ENCODE measurements around the gene SZT2.

DNA sequence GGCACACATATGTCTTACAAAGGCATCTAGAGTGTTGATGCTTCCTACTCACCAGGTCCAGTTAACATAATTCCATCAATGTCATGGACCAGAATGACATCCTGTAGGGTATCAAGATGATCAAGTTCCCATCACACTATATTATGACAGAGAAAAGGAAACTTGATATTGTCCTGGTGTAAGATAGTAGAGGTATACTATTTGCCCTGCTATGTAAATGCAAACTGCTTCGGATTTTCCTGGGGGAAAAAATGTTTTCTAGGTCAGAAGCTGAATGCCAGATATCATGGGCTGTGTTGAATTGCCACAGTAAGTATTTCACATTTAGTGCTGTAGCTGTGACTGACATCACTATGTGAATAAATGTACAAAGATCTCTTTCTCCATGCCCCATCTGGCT lies 80.2 kb downstream of the SZT2 start:
- TF ChIP-seq CTCF (IDR thresholded peaks at IDR 0.05), result no peak
- TF ChIP-seq POLR2A (IDR thresholded peaks at IDR 0.05), result no peak
